Right ventricle myocardium superior (tissue), 1 donor: ENCODE results near the gene NEDD9. TPM values are rescaled to one million over a fixed set of nuclear protein-coding genes. Genes with fewer than 3 reads are reported as not detected.

ENCODE experiments used
- ATAC-seq: fragments of 200-7000 bp; cut with Tn5 transposase; one replicate; pipeline ENCODE4 v1.9.1; 2020; ENCODE audit warnings: mild to moderate bottlenecking; ENCODE audit not compliant: poor library complexity
- DNase-seq: peaks from one replicate; pipeline ENCODE4 v3.0.0-alpha.2; 2020
- intact Hi-C: fragments of 100-400 bp; cut with DNase I; formaldehyde crosslinking; loops from one replicate; pipeline ENCODE4 v1.11.2; 2022
- total RNA-seq: library from RNA; stranded (reverse); fragmentation: NEBNext Ultra II Directional; extraction: Animal tissue kit (Norgen Biotek cat#: 25700); gene quantifications from one replicate; pipeline ENCODE4 v1.2.1, GENCODE V29; 2021
- donor health status: DM: no; HTN: yes; CAD: no; lungs with severe emphysema.

Gene NEDD9
- total RNA-seq, 1 donor from 2014 or later, result 23.7 TPM

GRCh38 chr6:11194356-11195218, 37.9 kb downstream of the NEDD9 start:
- intact Hi-C loops, result no loop called here
- ATAC-seq, result peak; percentile 51
- DNase-seq, result no peak

DNA sequence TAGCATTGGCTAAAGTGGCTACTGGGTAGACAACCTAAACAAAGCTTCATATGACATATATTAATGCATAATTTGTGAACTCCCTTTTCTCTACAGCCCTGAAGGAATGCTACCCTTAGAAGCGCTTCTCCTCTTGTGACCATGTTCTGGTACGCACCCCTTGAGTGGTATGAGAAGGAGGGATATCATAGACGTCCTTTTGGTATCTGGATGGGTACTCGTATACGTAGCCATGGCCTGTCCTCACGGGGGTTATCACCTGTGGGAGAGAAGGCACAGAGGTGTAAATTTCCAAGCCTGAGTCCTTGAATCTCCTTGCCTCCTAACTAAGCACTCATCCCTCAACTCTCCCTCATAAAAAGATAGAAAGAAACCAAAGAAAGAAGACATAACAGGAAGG, 39.0 kb downstream of the NEDD9 start:
- ATAC-seq, result no peak
- intact Hi-C loops, result no loop called here
- no peak for DNase-seq

GRCh38 chr6:11192167-11192566, 40.3 kb downstream of the NEDD9 start:
- intact Hi-C loops, result no loop called here
- DNase-seq, result no peak
- no peak for ATAC-seq

GRCh38 chr6:11190625-11191245, 41.7 kb downstream of the NEDD9 start:
- intact Hi-C loops, result no loop called here
- no peak for ATAC-seq
- no peak for DNase-seq

- intact Hi-C loops, result no loop called here
- ATAC-seq, result no peak
- DNase-seq, result no peak
Observed at GRCh38 chr6:11189865-11190624, 42.4 kb downstream of the NEDD9 start.

DNA sequence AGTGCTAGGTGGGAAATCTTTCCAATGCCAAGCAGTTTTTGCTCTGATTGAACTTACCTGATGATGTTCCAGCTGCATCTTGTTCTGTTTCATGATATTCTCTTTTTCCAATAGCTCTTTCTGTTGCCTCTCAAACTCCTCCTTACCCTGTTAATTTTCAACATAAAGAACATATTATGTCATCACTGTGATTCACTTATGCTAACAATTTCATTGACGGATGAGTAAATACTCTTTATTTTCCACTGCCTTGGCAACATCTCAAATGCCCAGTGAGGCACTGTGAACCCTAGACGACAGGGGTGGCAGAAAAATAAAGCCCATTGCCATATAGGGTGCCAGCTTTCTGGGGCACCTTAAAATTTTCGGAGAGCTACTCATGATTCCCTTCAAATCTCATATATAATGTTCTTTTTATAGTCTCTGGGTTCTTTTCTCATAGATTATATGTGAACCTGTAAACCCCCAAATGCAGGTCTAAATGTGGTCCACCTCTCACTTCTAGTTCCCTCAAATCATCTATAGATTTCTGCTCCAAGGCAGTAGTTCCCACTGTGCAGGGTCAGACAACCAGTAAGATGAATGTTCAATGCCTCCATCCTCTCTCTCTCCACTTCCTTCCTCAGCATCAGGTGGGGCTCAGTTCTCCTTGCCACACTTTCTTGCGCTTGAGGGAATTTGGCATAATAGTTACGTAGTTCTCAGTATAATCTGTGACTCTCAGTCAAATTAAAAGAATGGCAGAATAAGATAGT, 44.1 kb downstream of the NEDD9 start:
- intact Hi-C loops, result no loop called here
- ATAC-seq (no peak), DNase-seq (no peak)

DNA sequence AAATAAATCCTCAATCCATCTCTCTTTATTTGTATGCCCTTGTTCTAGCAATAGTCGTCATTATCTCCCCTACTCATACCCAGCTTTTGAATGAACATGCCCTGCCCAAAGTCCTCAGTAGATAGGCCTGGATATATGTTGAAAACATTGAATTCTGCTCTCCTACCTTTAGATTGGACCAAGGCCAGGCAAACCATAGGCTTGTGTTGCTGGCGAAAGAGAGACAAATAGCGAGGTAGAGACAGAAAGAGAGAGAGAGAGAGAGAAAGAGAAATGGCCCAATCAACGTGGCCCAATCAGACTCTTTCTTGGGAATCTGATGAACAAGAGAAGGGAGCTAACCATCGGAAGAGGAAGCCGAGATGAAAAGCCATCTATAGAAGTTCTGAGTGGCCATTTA, 45.2 kb downstream of the NEDD9 start:
- DNase-seq (no peak), ATAC-seq (no peak)
- intact Hi-C loops, result no loop called here

DNA sequence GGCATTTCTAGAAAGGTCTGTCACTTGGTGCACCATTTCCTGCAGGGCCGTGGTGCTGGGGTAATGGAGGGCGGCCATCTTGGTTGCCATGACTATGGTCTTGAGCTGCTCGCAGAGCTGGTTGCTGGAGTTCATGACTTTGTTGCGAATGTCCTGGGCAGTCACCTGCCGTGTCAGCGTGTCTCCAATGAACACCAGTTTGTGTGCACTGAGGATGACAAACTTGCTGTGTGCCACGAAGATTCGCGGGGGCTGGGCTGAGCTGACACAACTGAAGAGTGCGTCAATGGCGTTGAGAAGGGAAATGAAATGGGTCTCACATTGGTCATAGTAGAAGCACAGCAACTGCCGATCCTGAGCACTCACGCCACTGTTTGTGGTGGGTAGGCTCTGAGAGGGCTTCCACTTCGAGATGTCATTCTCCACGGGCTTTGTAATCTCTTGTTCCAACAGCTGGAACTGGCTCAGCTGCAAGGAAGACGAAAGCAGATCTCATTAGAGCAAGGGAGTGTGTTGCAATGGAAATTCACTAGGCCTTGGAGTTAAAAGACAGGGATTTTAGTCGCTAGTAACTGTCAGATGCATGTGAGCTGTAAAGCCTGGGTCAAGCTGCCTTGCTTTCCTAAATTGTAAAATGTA, 47.1 kb downstream of the NEDD9 start:
- peak; percentile 70 for ATAC-seq
- intact Hi-C loops, result no loop called here
- no peak for DNase-seq

GRCh38 chr6:11183761-11184362, 48.6 kb downstream of the NEDD9 start:
- ATAC-seq, result no peak
- DNase-seq, result no peak
- intact Hi-C loops, result no loop called here

- no peak for ATAC-seq
- intact Hi-C loops, result no loop called here
- no peak for DNase-seq
Observed at GRCh38 chr6:11181478-11182136, 50.9 kb downstream of the NEDD9 start.

GRCh38 chr6:11179419-11180202, 52.9 kb downstream of the NEDD9 start:
- DNase-seq (no peak), ATAC-seq (no peak)
- intact Hi-C loops, result loop anchor here (10.0 kb wide), 1 partner anchor 315 kb away; no protein-coding TSS in a partner anchor

DNA sequence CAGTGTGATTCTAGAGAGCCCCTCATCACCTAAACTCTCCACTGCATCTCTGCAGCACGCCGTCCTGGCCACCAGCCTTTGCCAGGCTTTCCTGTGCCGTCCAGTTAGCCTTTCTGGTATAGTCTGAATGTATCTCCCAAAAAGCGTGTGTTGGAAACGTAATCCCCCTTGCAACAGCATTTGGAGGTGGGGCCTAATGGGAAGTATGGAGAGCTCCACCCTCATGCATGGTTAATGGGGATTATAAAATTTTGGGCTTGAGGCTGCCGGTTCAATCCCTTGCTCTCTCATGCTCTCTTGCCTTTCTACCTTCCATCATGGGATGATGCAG, 53.4 kb downstream of the NEDD9 start:
- intact Hi-C loops, result loop anchor here (10.0 kb wide), 1 partner anchor 316 kb away; no protein-coding TSS in a partner anchor
- DNase-seq (no peak), ATAC-seq (no peak)

- ATAC-seq, result no peak
- intact Hi-C loops, result loop anchor here (10.0 kb wide), 1 partner anchor 318 kb away; no protein-coding TSS in a partner anchor
- DNase-seq, result no peak
Observed at GRCh38 chr6:11177271-11177670, 55.2 kb downstream of the NEDD9 start.

GRCh38 chr6:11174242-11174611, 58.2 kb downstream of the NEDD9 start:
- intact Hi-C loops, result loop anchor here (10.0 kb wide), 1 partner anchor 321 kb away; no protein-coding TSS in a partner anchor
- ATAC-seq, result no peak
- DNase-seq, result no peak

DNA sequence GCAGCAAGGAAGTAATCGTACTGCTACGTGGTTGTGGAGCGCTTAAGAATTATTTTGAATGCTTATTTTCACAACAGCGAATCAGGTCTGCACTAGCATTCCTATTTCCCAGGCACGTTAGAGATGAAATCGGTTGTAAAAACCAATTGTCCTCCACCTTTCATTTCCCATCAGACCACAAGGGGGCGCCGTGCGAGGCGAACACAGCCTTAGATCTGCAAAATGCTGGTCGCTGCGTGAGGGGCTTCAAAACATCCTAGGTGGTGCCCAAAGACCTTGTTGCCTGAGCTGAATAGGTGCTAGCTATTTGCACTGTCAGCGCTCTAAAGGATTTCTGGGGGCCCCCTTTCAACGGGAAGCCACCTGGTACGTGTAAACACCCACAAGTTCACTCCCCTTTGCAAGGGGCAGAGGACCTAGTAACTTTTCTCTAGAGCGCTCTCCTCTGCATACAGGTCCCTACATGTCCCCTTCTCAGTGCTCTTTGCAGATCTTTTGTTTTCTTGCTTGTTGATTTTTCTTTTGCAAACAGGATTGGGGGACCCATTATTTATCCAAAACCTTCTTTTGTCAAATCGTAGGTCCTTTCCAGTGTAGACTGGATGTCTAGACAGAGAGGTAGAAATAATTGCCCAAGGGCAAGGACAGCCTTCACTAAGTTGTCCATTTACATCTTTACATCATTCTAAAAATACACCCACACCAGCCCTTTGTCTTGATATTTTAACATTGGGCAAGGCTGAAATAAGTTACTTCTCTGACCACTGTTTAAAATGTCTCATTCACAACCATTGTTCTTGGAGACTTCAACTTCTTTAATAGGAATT, 59.8 kb downstream of the NEDD9 start:
- intact Hi-C loops, result loop anchor here (10.0 kb wide), 1 partner anchor 322 kb away; no protein-coding TSS in a partner anchor
- DNase-seq, result peak; percentile 77
- peak; percentile 66 for ATAC-seq

DNA sequence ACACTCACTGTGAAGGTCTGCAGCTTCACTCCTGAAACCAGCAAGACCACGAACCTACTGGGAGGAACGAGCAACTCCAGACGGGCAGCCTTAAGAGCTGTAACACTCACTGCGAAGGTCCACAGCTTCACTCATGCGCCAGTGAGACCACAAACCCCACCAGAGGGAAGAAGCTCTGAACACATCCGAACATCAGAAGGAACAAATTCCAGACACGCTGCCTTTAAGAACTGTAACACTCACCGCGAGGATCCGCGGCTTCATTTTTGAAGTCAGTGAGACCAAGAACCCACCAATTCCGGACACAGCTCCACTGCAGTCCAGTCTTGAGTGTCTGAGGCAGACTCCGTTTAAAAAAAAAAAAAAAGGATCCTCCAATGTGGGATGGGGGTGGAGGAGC, 60.5 kb downstream of the NEDD9 start:
- intact Hi-C loops, result loop anchor here (10.0 kb wide), 1 partner anchor 323 kb away; no protein-coding TSS in a partner anchor
- no peak for ATAC-seq
- no peak for DNase-seq
